ENCODE measurements around the gene FAM3D.
"Not testable (repeated sequence)": the region's sequence is repeated elsewhere in the genome, so short reads cannot be mapped to it uniquely, and the experiment has no call there.

Gene FAM3D

GRCh38 chr3:58666683-58667082 is at the start of gene FAM3D:
FAM3D (minus strand) TSS chr3:58666774; CDS start chr3:58655563, 11,211 bp downstream.
- Histone ChIP-seq H3K27ac (ENCODE audit: low read depth, low read length) (no peak within 1 kb of the TSS), H3K4me3 (ENCODE audit: low read depth in 1 of 2, low read length in 2 of 2) (no peak within 1 kb of the TSS), H3K27me3 (ENCODE audit: control insufficient read depth in 1 of 2, insufficient read depth in 2 of 2, low read length in 2 of 2) (no peaks in the 10 kb centered on the region), H3K4me1 (ENCODE audit: insufficient read depth, low read length) (no peaks in the 10 kb centered on the region), H3K9ac (ENCODE audit: low read length) (no peak within 1 kb of the TSS), H3K9me3 (ENCODE audit: low read length) (no peaks in the 10 kb centered on the region), H3K36me3 (ENCODE audit: insufficient read depth, low read length) (no peaks in the 10 kb centered on the region)

GRCh38 chr3:58713715-58714401 is 47.3 kb upstream of the FAM3D start:
- Histone ChIP-seq H3K9me3 (ENCODE audit: low read length) (no peaks in the 10 kb centered on the region), H3K9ac (ENCODE audit: low read length) (no peak overlapping the region), H3K27ac (ENCODE audit: low read depth, low read length) (no peak overlapping the region), H3K27me3 (ENCODE audit: control insufficient read depth in 1 of 2, insufficient read depth in 2 of 2, low read length in 2 of 2) (no peaks in the 10 kb centered on the region), H3K4me3 (ENCODE audit: low read depth in 1 of 2, low read length in 2 of 2) (no peak overlapping the region), H3K4me1 (ENCODE audit: insufficient read depth, low read length) (no peaks in the 10 kb centered on the region), H3K36me3 (ENCODE audit: insufficient read depth, low read length) (no peaks in the 10 kb centered on the region)

GRCh38 chr3:58711871-58712270 is 45.3 kb upstream of the FAM3D start:
- Histone ChIP-seq H3K27ac (ENCODE audit: low read depth, low read length) (no peak overlapping the region), H3K27me3 (ENCODE audit: control insufficient read depth in 1 of 2, insufficient read depth in 2 of 2, low read length in 2 of 2) (no peaks in the 10 kb centered on the region), H3K9ac (ENCODE audit: low read length) (no peak overlapping the region), H3K36me3 (ENCODE audit: insufficient read depth, low read length) (no peaks in the 10 kb centered on the region), H3K9me3 (ENCODE audit: low read length) (no peaks in the 10 kb centered on the region), H3K4me1 (ENCODE audit: insufficient read depth, low read length) (no peaks in the 10 kb centered on the region), H3K4me3 (ENCODE audit: low read depth in 1 of 2, low read length in 2 of 2) (no peak overlapping the region)

- H3K36me3 ChIP-seq (ENCODE audit: insufficient read depth, low read length); H3K4me3 ChIP-seq (ENCODE audit: low read depth in 1 of 2, low read length in 2 of 2); H3K27me3 ChIP-seq (ENCODE audit: control insufficient read depth in 1 of 2, insufficient read depth in 2 of 2, low read length in 2 of 2); H3K9ac ChIP-seq (ENCODE audit: low read length); H3K4me1 ChIP-seq (ENCODE audit: insufficient read depth, low read length); H3K9me3 ChIP-seq (ENCODE audit: low read length); H3K27ac ChIP-seq (ENCODE audit: low read depth, low read length): not testable (repeated sequence)
Observed at GRCh38 chr3:58708983-58709382, 42.4 kb upstream of the FAM3D start.

GRCh38 chr3:58708116-58708791 is 41.7 kb upstream of the FAM3D start:
- Histone ChIP-seq H3K27ac (ENCODE audit: low read depth, low read length) (no peak overlapping the region), H3K9ac (ENCODE audit: low read length) (no peak overlapping the region), H3K36me3 (ENCODE audit: insufficient read depth, low read length) (no peaks in the 10 kb centered on the region), H3K27me3 (ENCODE audit: control insufficient read depth in 1 of 2, insufficient read depth in 2 of 2, low read length in 2 of 2) (no peaks in the 10 kb centered on the region), H3K9me3 (ENCODE audit: low read length) (no peaks in the 10 kb centered on the region), H3K4me1 (ENCODE audit: insufficient read depth, low read length) (no peaks in the 10 kb centered on the region), H3K4me3 (ENCODE audit: low read depth in 1 of 2, low read length in 2 of 2) (no peak overlapping the region)

GRCh38 chr3:58707390-58707930 is 40.9 kb upstream of the FAM3D start:
- Histone ChIP-seq H3K9ac (ENCODE audit: low read length) (no peak overlapping the region), H3K27ac (ENCODE audit: low read depth, low read length) (no peak overlapping the region), H3K4me1 (ENCODE audit: insufficient read depth, low read length) (no peaks in the 10 kb centered on the region), H3K9me3 (ENCODE audit: low read length) (no peaks in the 10 kb centered on the region), H3K4me3 (ENCODE audit: low read depth in 1 of 2, low read length in 2 of 2) (no peak overlapping the region), H3K36me3 (ENCODE audit: insufficient read depth, low read length) (no peaks in the 10 kb centered on the region), H3K27me3 (ENCODE audit: control insufficient read depth in 1 of 2, insufficient read depth in 2 of 2, low read length in 2 of 2) (no peaks in the 10 kb centered on the region)

- Histone ChIP-seq H3K36me3 (ENCODE audit: insufficient read depth, low read length) (no peaks in the 10 kb centered on the region), H3K27ac (ENCODE audit: low read depth, low read length) (no peak overlapping the region), H3K9me3 (ENCODE audit: low read length) (no peaks in the 10 kb centered on the region), H3K4me3 (ENCODE audit: low read depth in 1 of 2, low read length in 2 of 2) (no peak overlapping the region), H3K9ac (ENCODE audit: low read length) (no peak overlapping the region), H3K27me3 (ENCODE audit: control insufficient read depth in 1 of 2, insufficient read depth in 2 of 2, low read length in 2 of 2) (no peaks in the 10 kb centered on the region), H3K4me1 (ENCODE audit: insufficient read depth, low read length) (no peaks in the 10 kb centered on the region)
Observed at GRCh38 chr3:58706395-58707167, 40.0 kb upstream of the FAM3D start.

GRCh38 chr3:58704745-58705144 is 38.2 kb upstream of the FAM3D start:
- Histone ChIP-seq H3K27me3 (ENCODE audit: control insufficient read depth in 1 of 2, insufficient read depth in 2 of 2, low read length in 2 of 2) (no peaks in the 10 kb centered on the region), H3K9me3 (ENCODE audit: low read length) (no peaks in the 10 kb centered on the region), H3K4me3 (ENCODE audit: low read depth in 1 of 2, low read length in 2 of 2) (no peak overlapping the region), H3K27ac (ENCODE audit: low read depth, low read length) (no peak overlapping the region), H3K36me3 (ENCODE audit: insufficient read depth, low read length) (no peaks in the 10 kb centered on the region), H3K4me1 (ENCODE audit: insufficient read depth, low read length) (no peaks in the 10 kb centered on the region), H3K9ac (ENCODE audit: low read length) (no peak overlapping the region)

GRCh38 chr3:58704304-58704703 is 37.7 kb upstream of the FAM3D start:
- H3K9ac ChIP-seq (ENCODE audit: low read length); H3K36me3 ChIP-seq (ENCODE audit: insufficient read depth, low read length); H3K4me1 ChIP-seq (ENCODE audit: insufficient read depth, low read length); H3K27ac ChIP-seq (ENCODE audit: low read depth, low read length); H3K27me3 ChIP-seq (ENCODE audit: control insufficient read depth in 1 of 2, insufficient read depth in 2 of 2, low read length in 2 of 2); H3K9me3 ChIP-seq (ENCODE audit: low read length); H3K4me3 ChIP-seq (ENCODE audit: low read depth in 1 of 2, low read length in 2 of 2): not testable (repeated sequence)

GRCh38 chr3:58698246-58698645 is 31.7 kb upstream of the FAM3D start:
- Histone ChIP-seq H3K9me3 (ENCODE audit: low read length) (no peaks in the 10 kb centered on the region), H3K27ac (ENCODE audit: low read depth, low read length) (no peak overlapping the region), H3K4me1 (ENCODE audit: insufficient read depth, low read length) (no peaks in the 10 kb centered on the region), H3K36me3 (ENCODE audit: insufficient read depth, low read length) (no peaks in the 10 kb centered on the region), H3K4me3 (ENCODE audit: low read depth in 1 of 2, low read length in 2 of 2) (no peak overlapping the region), H3K9ac (ENCODE audit: low read length) (no peak overlapping the region), H3K27me3 (ENCODE audit: control insufficient read depth in 1 of 2, insufficient read depth in 2 of 2, low read length in 2 of 2) (no peaks in the 10 kb centered on the region)

GRCh38 chr3:58697561-58697960 is 31.0 kb upstream of the FAM3D start:
- Histone ChIP-seq H3K4me1 (ENCODE audit: insufficient read depth, low read length) (no peaks in the 10 kb centered on the region), H3K27me3 (ENCODE audit: control insufficient read depth in 1 of 2, insufficient read depth in 2 of 2, low read length in 2 of 2) (no peaks in the 10 kb centered on the region), H3K27ac (ENCODE audit: low read depth, low read length) (no peak overlapping the region), H3K36me3 (ENCODE audit: insufficient read depth, low read length) (no peaks in the 10 kb centered on the region), H3K4me3 (ENCODE audit: low read depth in 1 of 2, low read length in 2 of 2) (no peak overlapping the region), H3K9me3 (ENCODE audit: low read length) (no peaks in the 10 kb centered on the region), H3K9ac (ENCODE audit: low read length) (no peak overlapping the region)
